Tongue (tissue), 2 donors: Measurements from ENCODE around the gene ADRM1. TPM values are rescaled to one million over a fixed set of nuclear protein-coding genes. Genes with fewer than 3 reads are reported as not detected.

Source experiments
- DNase-seq: peaks from one replicate; pipeline ENCODE4 v3.0.0-alpha.2; 2015
- total RNA-seq: library from RNA; depleted of rRNA; stranded (reverse); fragments of >200 nt; gene quantifications from one replicate; pipeline ENCODE4 v1.2.3, GENCODE V29; 2014

Gene ADRM1
- total RNA-seq, 1 donor from 2014 or later = 57.2 TPM

GRCh38 chr20:62355878-62356588 lies 53.2 kb downstream of the ADRM1 start:
- DNase-seq = peak; percentile 68

- no peak for DNase-seq
Observed at GRCh38 chr20:62356589-62357186, 53.9 kb downstream of the ADRM1 start.

- no peak for DNase-seq
Observed at GRCh38 chr20:62357187-62357667, 54.4 kb downstream of the ADRM1 start.

GRCh38 chr20:62357681-62358080 lies 54.9 kb downstream of the ADRM1 start:
- DNase-seq = no peak

Other genes with a start within 250 kb of the ADRM1 start
- 18.5 TPM for gene TAF4, start 237.1 kb upstream of the ADRM1 start, total RNA-seq
- 82.9 TPM for gene LSM14B, start 180.5 kb upstream of the ADRM1 start, total RNA-seq
- 248 TPM for gene PSMA7, start 159.6 kb upstream of the ADRM1 start, total RNA-seq
- 18.9 TPM for gene SS18L1, start 159.2 kb upstream of the ADRM1 start, total RNA-seq
- 24.2 TPM for gene MTG2, start 120.0 kb upstream of the ADRM1 start, total RNA-seq
- 0.62 TPM for gene HRH3, start 82.7 kb upstream of the ADRM1 start, total RNA-seq
- 45.0 TPM for gene OSBPL2, start 64.5 kb upstream of the ADRM1 start, total RNA-seq
- 96.6 TPM for gene LAMA5, start 64.3 kb downstream of the ADRM1 start, total RNA-seq
- gene RPS21, start 84.1 kb downstream of the ADRM1 start, total RNA-seq = 611 TPM
- gene CABLES2, start 104.3 kb downstream of the ADRM1 start, total RNA-seq = 2.1 TPM
- gene RBBP8NL, start 124.5 kb downstream of the ADRM1 start, total RNA-seq = 1.0 TPM
- not detected for gene GATA5, start 173.0 kb downstream of the ADRM1 start, total RNA-seq